Measurements from ENCODE around the gene S100A3. TPM values are rescaled to one million over a fixed set of nuclear protein-coding genes. Genes with fewer than 3 reads are reported as not detected.

Gene S100A3
- total RNA-seq, 2 donors from 2014 or later, result 0.77 to 3.3 TPM

DNA sequence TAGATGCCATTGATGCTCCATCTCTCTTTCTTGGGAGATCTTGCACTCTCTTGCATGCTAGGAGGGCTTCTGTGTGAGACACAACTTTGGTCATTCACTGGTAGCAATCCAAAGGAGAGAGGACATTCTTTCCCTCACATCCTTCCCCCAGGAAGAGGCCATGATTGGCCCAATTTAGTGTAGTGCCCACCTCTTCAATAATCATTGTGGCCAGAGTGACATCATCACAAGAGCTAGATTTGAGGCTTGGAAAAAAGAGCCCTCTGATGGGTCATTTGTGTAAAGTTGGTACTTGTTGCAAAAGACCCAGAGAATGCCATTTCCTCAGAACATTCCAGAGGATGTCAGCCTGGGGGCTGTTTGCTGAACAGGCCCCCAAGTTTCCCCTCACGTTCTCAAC, 43.5 kb downstream of the S100A3 start:
- intact Hi-C loops (cut with DNase I), result loop anchor here in 1 of 2 donors (5.0 kb wide), 1 partner anchor 397 kb away; no protein-coding TSS in a partner anchor
- ATAC-seq (no peak), DNase-seq (no peak)

DNA sequence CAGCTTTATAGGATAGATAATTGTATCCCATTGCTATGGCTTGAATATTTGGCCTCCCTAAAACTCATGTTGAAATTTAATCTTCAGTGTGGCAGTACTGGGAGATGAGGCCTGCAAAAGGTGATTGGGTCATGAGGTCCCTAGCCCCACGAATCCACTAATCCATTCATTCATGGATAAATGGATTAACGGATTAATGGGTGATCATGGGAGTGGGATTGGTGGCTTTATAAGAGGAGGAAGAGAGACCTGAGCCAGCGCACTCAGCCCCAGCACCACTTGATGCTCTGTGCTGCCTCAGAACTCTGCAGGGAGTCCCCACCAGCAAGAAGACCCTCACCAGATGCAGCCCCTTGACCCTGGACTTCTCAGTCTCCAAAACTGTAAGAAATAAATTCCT, 45.3 kb downstream of the S100A3 start:
- intact Hi-C loops (cut with DNase I), result no loop called here
- no peak for DNase-seq
- ATAC-seq, result no peak

DNA sequence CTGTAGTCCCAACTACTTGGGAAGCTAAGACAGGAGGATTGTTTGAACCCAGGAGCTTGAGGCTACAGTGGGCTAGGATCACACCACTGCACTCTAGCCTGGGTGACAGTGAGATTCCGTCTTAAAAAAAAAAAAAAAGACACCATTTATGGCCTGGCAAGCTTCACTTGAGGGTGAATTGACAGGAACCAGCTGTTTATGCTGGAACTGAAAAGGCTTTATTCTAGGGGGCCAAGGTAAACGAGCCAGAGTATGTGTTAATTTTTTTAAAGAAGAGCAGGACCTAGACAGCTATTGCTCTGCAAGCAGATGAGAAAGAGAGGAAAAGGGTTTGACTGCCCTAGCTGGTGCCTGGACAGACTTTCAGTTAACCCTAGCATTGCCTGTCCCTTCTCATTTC, 50.3 kb downstream of the S100A3 start:
- ATAC-seq (no peak), DNase-seq (no peak)
- intact Hi-C loops (cut with DNase I), result no loop called here

Other genes starting within 250 kb of the S100A3 start
- not detected for gene PGLYRP3, start 236.3 kb downstream of the S100A3 start, total RNA-seq
- gene PGLYRP4, start 200.4 kb downstream of the S100A3 start, total RNA-seq, result not detected
- 100 to 1,000 TPM; 184 to 529 TPM for gene S100A9, start 191.4 kb downstream of the S100A3 start, total RNA-seq
- 1 to 10 TPM; 5.2 to 8.8 TPM for gene S100A12, start 173.6 kb downstream of the S100A3 start, total RNA-seq
- 100 to 1,000 TPM; 112 to 201 TPM for gene S100A8, start 158.2 kb downstream of the S100A3 start, total RNA-seq
- not detected for gene S100A7A, start 132.7 kb downstream of the S100A3 start, total RNA-seq
- not detected for gene S100A7, start 88.6 kb downstream of the S100A3 start, total RNA-seq
- gene S100A6, start 13.3 kb downstream of the S100A3 start, total RNA-seq, result 100 to 1,000 TPM; 449 to 518 TPM
- gene S100A5, start 8.3 kb downstream of the S100A3 start, total RNA-seq, result not detected
- gene S100A4, start 3.5 kb downstream of the S100A3 start, total RNA-seq, result 100 to 1,000 TPM; 206 to 332 TPM
- gene S100A2, start 16.6 kb upstream of the S100A3 start, total RNA-seq, result under 1 TPM in 1 of 2 donors, not detected in 1; 0.84 TPM
- gene S100A16, start 63.9 kb upstream of the S100A3 start, total RNA-seq, result 10 to 100 TPM; 48.2 to 64.7 TPM
- 1 to 10 TPM; 1.8 to 5.8 TPM for gene S100A14, start 67.1 kb upstream of the S100A3 start, total RNA-seq
- gene S100A13, start 78.2 kb upstream of the S100A3 start, total RNA-seq, result 100 to 1,000 TPM; 169 to 197 TPM
- gene S100A1, start 79.2 kb upstream of the S100A3 start, total RNA-seq, result 1,000 to 10,000 TPM; 1,254 to 1,508 TPM
- gene CHTOP, start 84.8 kb upstream of the S100A3 start, total RNA-seq, result 10 to 100 TPM; 60.1 to 61.9 TPM
- gene SNAPIN, start 109.4 kb upstream of the S100A3 start, total RNA-seq, result 10 to 100 TPM; 45.3 to 46.0 TPM
- gene ILF2, start 121.7 kb upstream of the S100A3 start, total RNA-seq, result 10 to 100 TPM; 63.7 to 91.7 TPM
- 10 to 100 TPM; 28.5 to 39.0 TPM for gene NPR1, start 129.4 kb upstream of the S100A3 start, total RNA-seq
- 10 to 100 TPM; 28.2 to 34.1 TPM for gene INTS3, start 178.8 kb upstream of the S100A3 start, total RNA-seq
- gene SLC27A3, start 226.1 kb upstream of the S100A3 start, total RNA-seq, result 10 to 100 TPM; 22.9 to 26.5 TPM

All from left cardiac atrium (tissue), 4 donors.